Mononuclear cell (primary cell): Measurements from ENCODE around the gene CACNB2. TPM values are rescaled to one million over a fixed set of nuclear protein-coding genes. Genes with fewer than 3 reads are reported as not detected.
"Not testable (repeated sequence)": the region's sequence is repeated elsewhere in the genome, so short reads cannot be mapped to it uniquely, and the experiment has no call there.

Source experiments
- H3K27me3 ChIP-seq: 2 replicates; pipeline ENCODE4 v1.6.0; 2011; ENCODE audit warnings: low read length, control low read depth; ENCODE audit not compliant: insufficient read depth
- H3K4me1 ChIP-seq: 2 replicates; pipeline ENCODE4 v1.5.1; 2011; ENCODE audit warnings: mild to moderate bottlenecking, low read length, control low read depth; ENCODE audit not compliant: insufficient read depth
- H3K4me3 ChIP-seq: 2 replicates; pipeline ENCODE4 v1.5.1; 2011; ENCODE audit warnings: mild to moderate bottlenecking, low read length, moderate library complexity
- H3K9me3 ChIP-seq: 2 replicates; pipeline ENCODE4 v1.5.1; 2011; ENCODE audit warnings: low read depth, mild to moderate bottlenecking, control low read depth, low read length
- total RNA-seq: library from RNA; depleted of rRNA; stranded (reverse); fragments of >200 nt; gene quantifications from one replicate; pipeline ENCODE4 v1.2.3, GENCODE V29; 2012

The CACNB2 gene
- total RNA-seq, 1 donor: not detected

DNA sequence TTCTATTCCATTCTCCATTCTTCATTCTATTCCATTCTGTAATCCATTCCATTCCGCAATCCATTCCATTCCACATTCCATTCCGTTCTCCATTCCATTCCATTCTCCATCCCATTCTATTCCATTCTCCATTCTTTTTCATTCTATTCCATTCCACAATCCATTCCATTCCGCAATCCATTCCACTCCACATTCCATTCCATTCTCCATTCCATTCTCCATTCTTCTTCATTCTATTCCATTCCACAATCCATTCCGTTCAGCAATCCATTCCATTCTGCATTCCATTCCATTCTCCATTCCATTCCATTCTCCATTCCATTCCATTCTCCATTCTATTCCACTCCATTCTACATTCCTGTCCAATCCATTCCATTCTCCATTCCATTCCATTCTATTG, 426.0 kb downstream of the CACNB2 start:
- no peak overlapping the region for H3K4me3 ChIP-seq
- no peaks in the 10 kb centered on the region for H3K4me1 ChIP-seq
- H3K27me3 ChIP-seq: no peaks in the 10 kb centered on the region
- H3K9me3 ChIP-seq: peaks cover 88% of the 10 kb centered on the region

DNA sequence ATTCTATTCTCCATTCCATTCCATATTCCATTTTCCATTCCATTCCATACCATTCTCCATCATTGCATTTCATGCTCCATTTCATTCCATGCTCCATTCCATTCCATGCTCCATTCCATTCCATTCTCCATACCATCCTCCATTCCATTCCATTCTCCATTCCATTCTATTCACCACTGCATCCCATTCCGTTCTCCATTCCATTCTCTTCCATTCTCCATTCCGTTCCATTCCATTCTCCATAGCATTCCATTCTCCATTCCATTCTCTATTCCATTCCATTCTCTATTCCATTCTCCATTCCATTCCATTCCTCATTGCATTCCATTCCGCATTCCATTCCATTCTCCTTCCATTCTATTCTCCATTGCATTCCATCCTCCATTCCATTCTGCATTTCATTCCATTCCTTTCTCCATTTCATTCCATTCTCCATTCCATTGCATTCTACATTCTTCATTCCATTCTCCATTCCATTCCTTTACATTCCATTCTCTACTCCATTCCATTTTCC, 427.2 kb downstream of the CACNB2 start:
- Histone ChIP-seq H3K4me3 (no peak overlapping the region), H3K27me3 (no peaks in the 10 kb centered on the region), H3K9me3 (peaks cover 93% of the 10 kb centered on the region), H3K4me1 (no peaks in the 10 kb centered on the region)

DNA sequence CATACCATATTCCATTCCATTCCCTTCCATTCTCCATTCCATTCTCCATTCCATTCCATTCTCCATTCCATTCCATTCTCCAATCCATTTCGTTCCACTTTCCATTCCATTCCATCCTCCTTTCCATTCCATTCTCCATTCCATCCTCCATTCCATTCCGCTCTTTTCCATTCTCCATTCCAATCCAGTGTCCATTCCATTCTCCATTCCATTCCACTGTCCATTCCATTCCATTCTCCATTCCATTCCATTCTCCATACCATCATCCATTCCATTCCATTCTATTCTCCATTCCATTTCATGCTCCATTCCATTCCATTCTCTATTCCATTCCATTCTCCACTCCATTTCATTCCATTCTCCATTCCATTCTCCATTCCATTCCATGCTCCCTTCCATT, 430.2 kb downstream of the CACNB2 start:
- not testable (repeated sequence) for H3K27me3 ChIP-seq, H3K4me1 ChIP-seq
- H3K9me3 ChIP-seq: peaks cover 77% of the 10 kb centered on the region

DNA sequence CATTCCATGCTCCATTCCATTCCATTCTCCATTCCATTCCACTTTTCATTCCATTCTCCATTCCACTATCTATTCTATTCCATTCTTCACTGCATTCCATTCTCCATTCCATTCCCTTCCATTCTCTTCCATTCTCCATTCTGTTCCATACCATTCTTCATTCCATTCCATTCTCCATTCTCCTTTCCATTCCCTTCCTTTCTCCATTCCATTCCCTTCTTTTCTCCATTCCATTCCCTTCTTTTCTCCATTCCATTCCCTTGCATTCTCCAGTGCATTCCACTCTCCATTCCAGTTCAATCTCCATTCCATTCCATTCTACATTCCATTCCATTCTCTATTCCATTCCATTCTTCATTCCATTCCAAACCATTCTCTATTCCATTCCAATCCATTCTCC, 430.9 kb downstream of the CACNB2 start:
- Histone ChIP-seq H3K27me3 (no peaks in the 10 kb centered on the region), H3K4me3 (no peak overlapping the region), H3K9me3 (peaks cover 70% of the 10 kb centered on the region), H3K4me1 (no peaks in the 10 kb centered on the region)

More for the DNA sequence above, 430.2 kb downstream of the CACNB2 start:
- H3K4me3 ChIP-seq: not testable (repeated sequence)

DNA sequence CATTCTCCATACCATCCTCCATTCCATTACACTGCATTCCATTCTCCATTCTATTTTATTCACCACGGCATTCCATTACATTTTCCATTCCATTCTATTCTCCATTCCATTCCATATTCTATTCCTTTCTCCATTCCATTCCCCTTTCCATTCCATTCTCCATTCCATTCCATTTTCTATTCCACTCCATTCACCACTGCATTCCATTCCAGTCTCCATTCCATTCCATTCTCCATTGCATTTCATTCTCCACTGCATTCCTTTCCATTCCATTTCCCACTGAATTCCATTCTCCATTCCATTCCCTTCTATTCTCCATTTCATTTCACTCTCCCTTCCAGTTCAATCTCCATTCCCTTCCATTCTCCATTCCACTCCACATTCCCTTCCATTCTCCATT, 431.6 kb downstream of the CACNB2 start:
- Histone ChIP-seq H3K9me3 (peaks cover 64% of the 10 kb centered on the region), H3K27me3 (no peaks in the 10 kb centered on the region), H3K4me3 (no peak overlapping the region), H3K4me1 (no peaks in the 10 kb centered on the region)

DNA sequence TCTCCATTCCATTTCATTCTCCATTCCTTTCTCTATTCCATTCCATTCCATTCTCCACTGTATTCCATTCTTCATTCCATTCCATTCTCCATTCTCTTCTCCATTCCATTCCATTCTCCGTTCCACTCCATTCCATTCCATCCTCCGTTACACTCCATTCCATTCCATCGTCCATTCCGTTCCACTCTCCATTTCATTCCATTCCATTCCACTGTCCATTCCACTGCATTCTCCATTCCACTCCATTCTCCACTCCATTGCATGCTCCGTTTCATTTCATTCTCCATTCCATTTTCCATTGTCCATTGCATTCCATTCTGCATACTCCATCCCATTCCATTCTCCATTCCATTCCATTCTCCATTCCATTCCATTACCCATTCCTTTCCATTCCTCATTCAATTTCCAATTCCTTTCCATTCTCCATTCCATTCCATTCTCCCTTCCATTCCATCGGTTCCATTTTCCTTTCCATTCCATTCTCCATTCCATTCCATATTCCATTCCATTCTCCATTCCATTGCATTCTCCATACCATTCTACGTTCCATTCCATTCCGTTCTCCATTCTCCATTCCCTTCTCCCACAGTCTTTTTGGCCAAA, 432.8 kb downstream of the CACNB2 start:
- H3K4me3 ChIP-seq: no peak overlapping the region
- H3K4me1 ChIP-seq: no peaks in the 10 kb centered on the region
- H3K27me3 ChIP-seq: no peaks in the 10 kb centered on the region
- H3K9me3 ChIP-seq: peaks cover 53% of the 10 kb centered on the region

DNA sequence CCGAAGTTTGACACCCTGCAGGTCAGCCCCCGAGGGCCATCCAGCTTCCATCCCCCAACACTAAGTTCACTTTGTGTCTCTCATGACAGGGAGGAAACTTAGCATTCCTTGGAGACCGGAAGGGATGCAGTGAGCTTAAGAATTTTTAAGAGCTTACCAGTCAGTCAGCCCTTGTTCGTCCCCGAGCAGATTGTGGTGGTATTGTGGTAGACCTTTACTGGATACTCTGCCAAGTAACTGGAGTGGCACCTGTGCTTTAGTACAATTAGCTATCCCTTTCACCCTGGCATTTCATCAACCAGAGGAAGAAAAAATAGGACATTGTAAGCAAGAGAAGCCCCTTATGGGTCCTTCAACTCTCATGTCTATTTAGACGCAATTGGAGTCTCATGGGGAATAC, 436.4 kb downstream of the CACNB2 start:
- H3K4me1 ChIP-seq: no peaks in the 10 kb centered on the region
- no peaks in the 10 kb centered on the region for H3K27me3 ChIP-seq
- H3K4me3 ChIP-seq: no peak overlapping the region
- H3K9me3 ChIP-seq: peaks cover 17% of the 10 kb centered on the region

DNA sequence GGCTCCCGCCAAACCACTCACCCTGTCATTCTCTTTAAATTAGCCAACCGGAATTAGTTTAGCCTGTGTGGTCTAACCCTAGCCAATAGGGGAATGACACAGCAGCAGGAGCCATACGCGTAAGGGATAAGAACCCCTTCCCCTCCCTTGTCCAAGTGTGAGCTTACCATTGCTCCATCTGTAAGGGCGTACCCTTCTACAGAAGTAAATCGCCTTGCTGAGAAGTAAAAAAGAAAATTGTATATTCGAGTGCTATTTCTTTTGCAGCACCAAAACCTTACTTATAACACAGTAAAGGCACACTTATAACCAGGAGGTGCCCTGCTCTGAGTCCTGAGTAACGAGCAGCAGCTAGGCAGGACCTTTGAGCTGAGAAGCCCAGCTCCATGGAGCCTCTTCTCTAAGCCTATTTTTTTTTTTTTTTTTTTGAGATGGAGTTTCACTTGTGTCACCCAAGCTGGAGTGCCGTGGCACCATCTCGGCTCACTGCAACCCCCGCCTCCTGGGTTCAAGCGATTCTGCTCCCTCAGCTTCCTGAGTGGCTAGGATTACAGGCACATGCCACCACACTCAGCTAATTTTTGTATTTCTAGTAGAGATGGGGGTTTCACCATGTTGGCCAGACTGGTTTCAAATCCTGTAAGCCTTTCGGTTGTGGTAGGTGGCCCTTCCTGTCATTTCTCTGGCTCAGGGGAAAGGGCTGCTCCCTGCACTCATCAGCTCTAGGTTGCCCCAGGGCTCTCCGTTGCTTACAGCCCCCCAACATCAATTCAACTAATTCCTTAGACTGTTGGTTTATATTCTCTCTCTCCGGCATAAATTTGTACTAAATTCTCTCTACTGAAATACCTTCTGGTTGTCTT, 437.8 kb downstream of the CACNB2 start:
- Histone ChIP-seq H3K4me1 (no peaks in the 10 kb centered on the region), H3K9me3 (peaks cover 3% of the 10 kb centered on the region), H3K4me3 (no peak overlapping the region), H3K27me3 (no peaks in the 10 kb centered on the region)

DNA sequence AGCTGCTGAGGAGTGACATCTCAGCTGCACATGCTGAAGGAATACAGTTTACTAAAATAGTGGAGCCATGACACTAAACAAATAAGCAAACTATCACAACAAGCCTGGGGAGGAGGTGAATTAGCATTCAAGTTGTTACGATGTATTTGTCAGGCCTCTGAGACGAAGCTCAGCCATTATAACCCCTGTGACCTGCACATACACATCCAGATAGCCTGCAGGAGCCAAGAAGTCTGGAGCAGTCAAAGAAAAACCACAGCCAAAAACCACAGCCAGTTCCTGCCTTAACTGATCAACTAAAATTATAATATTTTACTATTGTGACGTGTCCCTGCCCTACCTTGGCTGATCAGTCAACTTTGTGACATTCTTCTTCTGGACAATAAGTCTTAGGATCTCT, 442.6 kb downstream of the CACNB2 start:
- no peaks in the 10 kb centered on the region for H3K4me1 ChIP-seq
- H3K4me3 ChIP-seq: no peak overlapping the region
- H3K27me3 ChIP-seq: no peaks in the 10 kb centered on the region
- H3K9me3 ChIP-seq: no peaks in the 10 kb centered on the region

DNA sequence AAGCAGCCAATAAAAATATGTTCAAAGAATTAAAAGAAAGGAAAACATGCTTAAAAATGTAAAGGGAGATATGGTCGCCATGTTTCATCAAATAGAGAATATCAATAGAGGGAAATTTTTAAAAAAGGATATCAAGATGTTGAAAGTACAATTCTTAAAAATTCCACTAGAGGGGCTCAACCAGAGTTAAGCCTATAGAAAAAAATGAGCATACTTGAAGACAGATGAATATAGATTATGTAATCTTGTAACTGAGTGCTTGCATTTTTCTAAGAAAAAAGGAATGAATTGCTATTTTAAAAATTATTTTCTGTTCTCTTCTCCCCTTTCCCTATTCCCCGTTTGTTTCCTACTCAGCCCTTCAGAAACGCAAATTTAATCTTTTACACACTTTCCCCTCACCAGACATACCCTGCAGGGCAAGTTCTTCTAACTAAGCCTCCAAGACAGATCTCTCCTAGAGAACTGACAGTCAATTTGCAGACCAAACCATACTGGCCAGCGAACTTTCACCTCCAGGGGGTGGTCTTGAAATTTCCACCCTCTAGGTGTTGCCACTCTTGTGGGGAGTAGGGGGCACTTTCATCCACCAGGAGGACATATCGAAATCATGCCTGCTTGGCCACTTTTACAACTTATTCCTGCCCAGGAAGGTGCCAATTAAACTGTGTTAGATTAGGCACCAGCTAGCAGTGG, 443.5 kb downstream of the CACNB2 start:
- Histone ChIP-seq H3K27me3 (no peaks in the 10 kb centered on the region), H3K4me3 (no peak overlapping the region), H3K9me3 (no peaks in the 10 kb centered on the region), H3K4me1 (no peaks in the 10 kb centered on the region)

DNA sequence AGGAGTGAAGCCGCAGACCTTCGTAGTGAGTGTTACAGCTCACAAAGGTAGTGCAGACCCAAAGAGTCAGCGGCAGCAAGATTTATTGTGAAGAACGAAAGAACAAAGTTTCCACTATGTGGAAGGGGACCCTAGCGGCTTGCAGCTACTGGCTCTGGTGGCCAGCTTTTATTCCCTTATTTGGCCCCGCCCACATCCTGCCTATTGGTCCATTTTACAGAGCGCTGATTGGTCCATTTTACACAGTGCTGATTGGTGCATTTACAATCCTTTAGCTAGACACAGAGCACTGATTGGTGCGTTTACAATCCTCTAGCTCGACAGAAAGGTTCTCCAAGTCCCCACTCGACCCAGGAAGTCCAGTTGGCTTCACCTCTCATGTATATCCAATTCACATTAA, 446.4 kb downstream of the CACNB2 start:
- H3K4me1 ChIP-seq, H3K9me3 ChIP-seq, H3K27me3 ChIP-seq, H3K4me3 ChIP-seq: not testable (repeated sequence)

DNA sequence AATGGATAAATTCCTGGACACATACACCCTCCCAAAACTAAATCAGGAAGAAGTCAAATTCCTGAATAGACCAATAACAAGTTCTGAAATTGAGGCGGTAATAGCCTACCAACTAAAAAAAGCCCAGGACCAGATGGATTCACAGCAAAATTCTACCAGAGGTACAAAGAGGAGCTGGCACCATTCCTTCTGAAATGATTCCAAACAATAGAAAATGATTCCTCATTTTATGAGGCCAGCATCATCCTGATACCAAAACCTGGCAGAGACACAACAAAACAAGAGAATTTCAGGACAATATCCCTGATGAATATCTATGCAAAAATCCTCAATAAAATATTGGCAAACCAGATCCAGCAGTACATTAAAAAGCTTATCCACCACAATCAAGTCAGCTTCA, 450.9 kb downstream of the CACNB2 start:
- not testable (repeated sequence) for H3K9me3 ChIP-seq, H3K4me3 ChIP-seq, H3K4me1 ChIP-seq, H3K27me3 ChIP-seq
